ENCODE results near the gene DLG5.

Gene DLG5

GRCh38 chr10:77799352-77799751 is 127.2 kb downstream of the DLG5 start:
- Histone ChIP-seq H3K4me3 (ENCODE audit: low read depth, low read length) (no peak overlapping the region), H3K27ac (ENCODE audit: extremely low read depth, low read depth, low read length) (no peak overlapping the region), H3K36me3 (ENCODE audit: control insufficient read depth in 2 of 2, insufficient read depth in 1 of 2, low read length in 2 of 2) (peaks cover 7 to 87% of the 10 kb centered on the region in 2 experiments), H3K9me3 (ENCODE audit: control insufficient read depth, insufficient read depth, low read depth, low read length) (no peaks in the 10 kb centered on the region), H3K4me1 (ENCODE audit: control insufficient read depth, insufficient read depth, low read length) (no peaks in the 10 kb centered on the region)
- TF ChIP-seq ZNF548 (tag by site-specific recombination; IDR thresholded peaks at IDR 0.05) = no peak
- TF ChIP-seq ZNF366 (tag by site-specific recombination; conservative IDR thresholded peaks at IDR 0.05) = no peak
- no peak for TF ChIP-seq ZNF660 (tag by site-specific recombination; IDR thresholded peaks at IDR 0.05)
- TF ChIP-seq SP7 (tag by site-specific recombination; IDR thresholded peaks at IDR 0.05) = no peak
- no peak for TF ChIP-seq ZNF76 (tag by site-specific recombination; IDR thresholded peaks at IDR 0.05; ENCODE audit: borderline replicate concordance, low read depth)
- TF ChIP-seq ZNF24 (tag by site-specific recombination; IDR thresholded peaks at IDR 0.05) = no peak
- TF ChIP-seq ZNF677 (tag by site-specific recombination; IDR thresholded peaks at IDR 0.05) = no peak
- TF ChIP-seq ZFP37 (tag by site-specific recombination; IDR thresholded peaks at IDR 0.05) = no peak
- no peak for TF ChIP-seq ZNF530 (tag by site-specific recombination; IDR thresholded peaks at IDR 0.05; ENCODE audit: low read depth)
- TF ChIP-seq IKZF3 (tag by site-specific recombination; IDR thresholded peaks at IDR 0.05) = no peak
- POLR2A ChIA-PET = no interaction called here
- CTCF ChIA-PET = no interaction called here

GRCh38 chr10:77798940-77799339 is 127.6 kb downstream of the DLG5 start:
- CTCF ChIA-PET = interaction anchor here (0.6 kb wide), 1 partner anchor 46 kb away, joined by 3 read pairs; no protein-coding TSS in a partner anchor
- no peaks in the 10 kb centered on the region for H3K9me3 ChIP-seq (ENCODE audit: control insufficient read depth, insufficient read depth, low read depth, low read length)
- TF ChIP-seq ZNF239 (tag by site-specific recombination; IDR thresholded peaks at IDR 0.05) (no peak), ZNF202 (tag by site-specific recombination; IDR thresholded peaks at IDR 0.05; ENCODE audit: borderline replicate concordance) (no peak), ZBTB6 (tag by site-specific recombination; IDR thresholded peaks at IDR 0.05) (no peak), ZNF792 (tag by site-specific recombination; IDR thresholded peaks at IDR 0.05) (no peak), ZBTB48 (tag by site-specific recombination; IDR thresholded peaks at IDR 0.05) (no peak), ZNF785 (tag by site-specific recombination; IDR thresholded peaks at IDR 0.05) (no peak), KLF9 (tag by site-specific recombination; IDR thresholded peaks at IDR 0.05; ENCODE audit: low read depth) (no peak), ZBTB8A (tag by site-specific recombination; IDR thresholded peaks at IDR 0.05) (no peak), REST (tag by site-specific recombination; IDR thresholded peaks at IDR 0.05) (no peak), ZNF140 (tag by site-specific recombination; IDR thresholded peaks at IDR 0.05) (no peak), ZXDB (tag by site-specific recombination; IDR thresholded peaks at IDR 0.05) (no peak), ZBTB21 (tag by site-specific recombination; IDR thresholded peaks at IDR 0.05) (no peak), ZNF658 (tag by site-specific recombination; IDR thresholded peaks at IDR 0.05) (no peak), ZNF530 (tag by site-specific recombination; IDR thresholded peaks at IDR 0.05; ENCODE audit: low read depth) (no peak), ZNF488 (tag by site-specific recombination; IDR thresholded peaks at IDR 0.05) (no peak), SP7 (tag by site-specific recombination; IDR thresholded peaks at IDR 0.05) (no peak), ZBTB44 (tag by site-specific recombination; IDR thresholded peaks at IDR 0.05) (no peak), ZNF660 (tag by site-specific recombination; IDR thresholded peaks at IDR 0.05) (no peak), YY2 (tag by site-specific recombination; IDR thresholded peaks at IDR 0.05) (no peak)
- POLR2A ChIA-PET = no interaction called here
- H3K27ac ChIP-seq (ENCODE audit: extremely low read depth, low read depth, low read length) = no peak overlapping the region
- no peaks in the 10 kb centered on the region for H3K4me1 ChIP-seq (ENCODE audit: control insufficient read depth, insufficient read depth, low read length)
- H3K4me3 ChIP-seq (ENCODE audit: low read depth, low read length) = no peak overlapping the region
- H3K36me3 ChIP-seq (ENCODE audit: control insufficient read depth in 2 of 2, insufficient read depth in 1 of 2, low read length in 2 of 2) = peaks cover 7 to 88% of the 10 kb centered on the region in 2 experiments

Measured in HEK293 (cell line).